ENCODE measurements around the gene ID2.
A peak's percentile ranks its signal among the peaks of the same experiment; 100 is the strongest.

ID2 gene

DNA sequence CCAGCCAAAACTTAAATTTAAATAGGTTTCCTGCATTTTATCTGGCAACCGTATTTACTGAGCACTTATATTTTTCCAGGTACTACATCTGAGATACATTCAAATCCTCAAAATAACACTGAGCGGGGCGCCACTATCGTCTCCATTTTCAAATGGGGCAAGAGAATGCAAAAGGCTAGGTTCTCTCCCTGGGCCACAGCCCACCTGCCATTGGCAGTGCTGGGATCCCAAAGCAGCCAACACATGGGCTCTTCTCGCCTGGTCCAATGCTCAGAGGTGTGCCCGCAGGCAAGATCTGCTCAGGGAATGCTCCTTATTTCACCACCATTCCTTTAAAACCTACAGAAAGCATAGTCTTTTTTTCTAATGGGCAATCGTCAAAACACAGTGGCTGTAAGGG lies 11.3 kb upstream of the ID2 start:
- no peak for DNase-seq

DNA sequence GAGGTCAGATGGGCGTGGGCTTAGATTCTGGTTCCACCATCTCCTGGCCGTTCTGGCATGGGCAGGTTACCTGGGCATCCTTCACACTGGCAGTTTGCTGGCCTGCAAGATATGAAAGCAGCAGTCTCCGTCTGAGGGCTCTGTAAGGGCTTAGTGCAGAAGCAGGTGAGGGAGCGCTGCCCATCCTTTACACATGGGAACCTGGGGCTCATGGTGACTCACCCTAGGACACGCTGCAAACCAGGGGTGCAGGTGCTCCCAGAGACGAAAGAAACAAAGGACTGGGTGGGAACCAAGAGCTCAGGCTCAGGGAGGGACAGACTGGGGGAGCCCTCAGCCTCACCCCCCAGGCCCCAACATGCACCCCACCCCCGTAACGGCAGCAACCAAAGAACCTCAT lies 10.7 kb upstream of the ID2 start:
- DNase-seq = no peak

GRCh38 chr2:8671802-8672201 lies 10.1 kb upstream of the ID2 start:
- DNase-seq = no peak

GRCh38 chr2:8672940-8673339 lies 8.9 kb upstream of the ID2 start:
- DNase-seq = no peak

DNA sequence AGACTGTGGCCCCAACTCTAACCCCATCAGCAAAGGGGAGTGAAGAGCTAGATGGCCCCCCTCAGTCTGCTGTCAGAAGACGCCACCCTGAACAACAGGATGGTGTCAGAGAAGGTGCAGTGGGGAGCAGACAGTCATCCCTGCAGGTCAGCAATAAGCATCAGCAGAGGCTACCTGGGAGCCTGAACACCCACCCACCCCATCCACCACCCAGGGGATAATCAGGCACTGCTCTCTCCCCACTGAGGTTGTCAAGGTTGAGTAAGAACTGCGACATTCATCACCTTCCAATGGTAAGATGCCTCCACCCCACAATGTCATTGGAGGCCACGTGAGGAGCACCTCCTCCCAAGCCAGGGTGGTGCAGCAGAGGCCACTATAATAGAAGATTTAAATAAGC lies 8.5 kb upstream of the ID2 start:
- no peak for DNase-seq

DNA sequence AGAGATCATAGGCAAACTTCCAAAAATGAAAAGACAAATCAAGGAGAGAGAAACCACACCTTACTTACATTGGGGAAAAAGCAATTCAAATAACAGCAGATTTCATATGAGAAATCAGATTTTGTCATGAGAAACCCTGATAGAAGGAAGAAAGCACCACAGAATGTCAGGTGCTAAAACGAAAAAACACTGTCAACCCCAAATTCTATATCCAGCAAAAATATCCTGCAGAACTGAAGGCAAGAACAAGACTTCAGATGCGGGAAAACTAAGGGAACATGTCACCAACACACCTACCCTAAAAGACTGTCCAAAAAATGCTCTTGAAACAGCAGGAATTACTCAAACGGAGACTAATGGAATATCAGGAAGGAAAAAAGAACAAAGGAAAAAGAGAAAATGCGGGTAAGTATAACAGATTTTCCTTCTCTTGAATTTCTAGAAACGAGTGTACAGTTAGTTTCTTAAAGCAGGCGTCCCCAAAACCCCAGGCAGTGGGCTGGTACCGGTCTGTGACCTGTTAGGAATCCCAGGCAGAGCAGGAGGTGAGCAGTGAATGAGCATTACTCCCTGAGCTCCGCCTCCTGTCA lies 7.3 kb upstream of the ID2 start:
- no peak for DNase-seq

GRCh38 chr2:8675543-8675942 lies 6.3 kb upstream of the ID2 start:
- DNase-seq = no peak

GRCh38 chr2:8676191-8676920 lies 5.5 kb upstream of the ID2 start:
- no peak for DNase-seq

DNA sequence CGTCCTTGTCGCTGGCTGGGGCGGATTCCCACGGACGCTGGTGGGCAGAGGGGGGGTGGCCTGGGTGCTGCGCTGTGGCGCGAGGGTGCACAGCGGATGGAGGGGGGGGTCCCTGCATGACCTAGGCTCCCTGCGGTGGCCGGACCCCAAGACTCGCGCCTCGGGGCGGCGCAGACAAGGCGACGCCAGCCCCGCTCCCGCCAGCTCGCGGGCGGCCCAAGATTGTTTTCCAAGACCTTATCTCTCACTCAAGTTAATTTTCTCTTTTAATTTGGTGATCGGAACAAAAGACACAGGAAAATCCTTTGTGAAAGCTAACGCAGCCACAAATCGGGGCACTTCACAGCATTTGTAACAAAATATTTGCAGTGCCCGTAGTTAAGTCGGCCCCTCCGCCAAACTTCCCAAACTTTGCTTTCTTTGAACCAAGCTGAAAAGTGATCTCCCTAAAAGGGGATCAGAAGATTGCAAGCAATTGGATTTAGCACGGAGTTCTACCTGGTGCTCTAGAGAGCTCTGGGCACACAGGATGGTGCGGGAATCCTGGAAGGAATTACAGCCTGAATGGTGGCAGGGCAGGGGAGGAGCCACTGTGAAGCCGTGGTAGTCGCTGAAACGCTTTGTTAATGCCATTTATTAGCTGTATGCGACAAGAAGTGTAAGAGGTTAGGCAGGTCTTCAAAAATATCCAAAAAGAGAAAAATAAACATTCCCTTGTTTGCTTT lies 4.8 kb upstream of the ID2 start:
- DNase-seq = no peak

DNA sequence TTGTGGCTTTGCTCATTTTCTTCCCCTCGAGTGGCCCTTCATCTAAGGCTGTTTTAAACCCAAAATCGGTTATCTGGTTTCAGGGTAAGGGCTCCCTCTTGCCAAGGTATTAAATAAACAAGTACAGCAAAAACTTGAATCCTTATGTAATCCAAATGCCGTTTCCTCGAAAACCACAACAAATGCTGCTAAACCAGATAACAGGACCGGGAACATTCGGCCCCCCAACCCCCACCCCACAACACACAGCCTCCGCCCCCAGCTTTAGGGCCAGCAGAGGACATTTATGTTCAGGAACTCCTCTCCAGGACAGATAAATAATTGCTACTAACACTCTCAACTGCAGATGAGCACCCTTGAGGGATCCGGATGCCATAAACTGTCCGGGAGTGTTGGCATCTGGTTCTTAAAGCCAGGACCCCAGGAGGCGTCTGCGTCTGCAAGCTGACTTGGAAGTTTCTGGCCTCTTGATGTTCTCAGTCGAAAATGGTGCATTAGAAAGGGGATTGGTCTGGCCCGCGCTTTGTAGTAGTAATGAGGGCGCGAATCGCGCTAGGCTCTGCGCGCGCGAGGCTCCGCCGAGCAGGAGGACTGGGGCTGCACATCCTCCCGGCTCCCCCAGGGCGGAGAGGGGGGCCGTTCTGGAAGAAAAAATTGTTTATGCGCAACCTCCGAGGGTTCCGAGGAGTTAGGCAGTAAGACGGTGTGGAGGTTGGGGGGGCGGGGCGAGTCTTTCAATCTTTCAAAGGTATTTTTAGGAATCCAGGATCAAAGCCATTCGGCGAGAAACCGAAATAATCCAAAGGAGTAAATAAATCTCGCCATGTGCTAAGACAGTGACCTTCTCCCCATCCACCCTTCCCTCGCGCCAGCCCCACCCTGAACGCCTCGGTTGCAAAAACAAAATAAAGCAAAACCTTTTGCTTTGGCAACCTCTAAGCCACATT lies 3.9 kb upstream of the ID2 start:
- DNase-seq = no peak

GRCh38 chr2:8678731-8679566 lies 2.9 kb upstream of the ID2 start:
- peak; percentile 44 to 56 (median 50) for DNase-seq

- DNase-seq = no peak
Observed at GRCh38 chr2:8679567-8679826, 2.4 kb upstream of the ID2 start.

- DNase-seq = no peak
Observed at GRCh38 chr2:8679827-8680731, 1.8 kb upstream of the ID2 start.

- DNase-seq = peak in 3 of 4 experiments; percentile 9 to 39 (median 38)
Observed at GRCh38 chr2:8680822-8681760, 765 bp upstream of the ID2 start.

DNA sequence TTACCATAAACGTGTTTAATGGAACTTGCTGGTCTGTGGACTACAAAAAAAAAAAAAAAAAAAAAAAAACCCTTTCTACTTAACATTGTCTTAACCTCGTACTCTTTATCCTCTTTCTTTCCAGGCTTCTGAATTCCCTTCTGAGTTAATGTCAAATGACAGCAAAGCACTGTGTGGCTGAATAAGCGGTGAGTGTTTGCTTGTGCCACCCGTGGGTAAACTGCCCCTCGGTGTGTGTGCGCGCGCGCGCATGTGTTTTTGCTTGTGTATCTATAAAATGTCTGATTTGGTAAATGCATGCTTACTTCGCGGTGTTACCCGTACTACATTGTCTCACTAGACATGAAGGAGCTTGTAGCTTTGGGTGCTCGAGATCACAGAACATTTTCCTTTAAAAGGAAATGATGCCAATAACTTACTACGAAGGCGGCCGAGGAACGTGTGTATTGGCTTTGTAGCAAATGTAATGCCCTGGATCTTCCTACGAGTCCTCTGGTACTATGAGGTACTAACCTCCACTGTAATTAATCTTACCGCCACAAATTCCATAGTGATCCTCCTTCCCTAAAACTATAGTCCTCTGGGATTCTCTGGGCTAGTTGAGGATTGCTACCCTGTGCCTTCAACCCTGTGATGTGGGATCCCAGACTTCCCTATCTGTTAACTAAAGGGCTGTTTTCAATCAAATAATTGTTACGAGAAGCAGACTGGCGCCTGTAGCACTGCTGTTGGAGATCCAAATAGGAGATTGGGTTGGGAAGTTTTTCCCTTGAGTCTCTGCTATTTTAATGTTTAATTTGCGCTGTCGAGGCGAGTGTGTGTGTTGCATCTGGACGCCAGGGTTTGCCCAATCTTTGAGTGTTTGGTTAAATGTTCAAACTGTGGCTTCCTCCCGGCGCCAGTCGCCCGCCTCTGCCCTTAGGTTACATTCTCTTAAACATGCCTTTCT lies 1.1 kb downstream of the ID2 start:
- DNase-seq = no peak

- DNase-seq = no peak
Observed at GRCh38 chr2:8684540-8684877, 2.7 kb downstream of the ID2 start.

- no peak for DNase-seq
Observed at GRCh38 chr2:8684878-8685696, 3.2 kb downstream of the ID2 start.

DNA sequence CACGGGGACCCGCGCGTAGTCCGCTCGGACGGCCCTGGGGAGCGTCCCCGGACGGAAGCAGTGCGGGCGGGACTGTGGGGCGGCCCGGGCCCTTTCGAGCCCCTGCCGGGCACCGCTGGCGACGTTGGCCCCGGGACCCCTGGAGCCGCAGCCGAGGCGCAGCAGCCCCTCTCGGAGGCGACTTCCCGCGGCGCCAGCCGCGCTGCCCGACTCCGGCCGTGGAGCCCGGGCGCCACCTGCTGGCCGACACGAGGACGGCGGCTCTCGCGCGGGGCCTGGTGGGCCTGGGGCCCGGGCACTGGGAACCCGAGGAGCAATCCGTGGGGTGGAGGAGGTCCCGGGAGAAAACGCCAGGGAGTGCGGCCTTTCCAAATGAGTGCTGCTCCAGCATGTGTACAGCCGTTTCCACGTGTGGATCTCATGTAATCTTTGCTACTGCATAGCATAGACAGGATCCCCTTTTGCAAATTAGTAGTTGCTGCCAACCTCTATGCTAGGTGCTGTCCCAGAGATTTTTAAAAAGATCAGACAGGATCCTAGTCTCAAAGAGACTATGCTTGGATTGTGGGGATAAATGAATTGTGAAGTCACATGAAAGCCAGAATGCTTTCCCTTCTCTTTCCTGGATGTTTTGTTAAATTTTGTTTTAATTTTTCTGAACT lies 4.0 kb downstream of the ID2 start:
- peak; percentile 58 to 63 (median 60) for DNase-seq
